H1 (cell line): ENCODE measurements around the gene F7. TPM values are rescaled to one million over a fixed set of nuclear protein-coding genes. Genes with fewer than 3 reads are reported as not detected.

Experiments used
- CBX5 ChIP-seq: fragments of 300-800, 300-1000 bp; sonication (generic); IDR thresholded peaks from 2 replicates; pipeline ENCODE4 v1.7.1; 2016; ENCODE audit warnings: antibody characterized with exemption, low read length, low read depth
- JUND ChIP-seq: IDR thresholded peaks from 2 replicates; pipeline ENCODE4 v1.6.1; 2011; ENCODE audit warnings: mild to moderate bottlenecking, improper control_type of control experiment, low read length
- NANOG ChIP-seq: IDR thresholded peaks from 2 replicates; pipeline ENCODE4 v1.6.1; 2011; ENCODE audit warnings: low read length, low read depth, mild to moderate bottlenecking, inconsistent platforms; ENCODE audit not compliant: insufficient read depth, poor library complexity, severe bottlenecking
- SIX5 ChIP-seq: IDR thresholded peaks from 2 replicates; pipeline ENCODE4 v1.6.1; 2011; ENCODE audit warnings: mild to moderate bottlenecking, low read depth, low read length
- SP4 ChIP-seq: IDR thresholded peaks from 2 replicates; pipeline ENCODE4 v1.6.1; 2012; ENCODE audit warnings: low read length, inconsistent platforms
- SUZ12 ChIP-seq: fragments of 200-600 bp; sonication (generic); IDR thresholded peaks from 2 replicates; pipeline ENCODE4 v1.6.1; 2012; ENCODE audit warnings: mild to moderate bottlenecking, inconsistent platforms, low read length, moderate library complexity, mixed read lengths
- polyA plus RNA-seq, 7 experiments: library from polyadenylated mRNA; depleted of rRNA in 3 of 7; stranded (reverse) in 5 of 7; unstranded in 2 of 7; fragments of >200 nt in 5 of 7; fragments of 200-250 nt in 2 of 7; gene quantifications; 1 replicate in 5 of 7; 2 replicates in 1 of 7; 4 replicates in 1 of 7; pipeline versions ENCODE4 v1.2.1 to v1.2.3, GENCODE V29; 2011 to 2013; ENCODE audit warnings: missing spikeins in 2 of 7, mixed read lengths in 2 of 7
- total RNA-seq: library from RNA; stranded (reverse); fragmentation: NEBNext Ultra II Directional; extraction: Animal tissue kit (Norgen Biotek cat#: 25700); gene quantifications from 2 replicates; pipeline ENCODE4 v1.2.1, GENCODE V29; 2021

The F7 gene
- total and polyA plus RNA-seq, 2 of the 8 experiments (the other 6 are each of a cell fraction or from before 2014, with no cell fraction given), result 0.43 to 0.98 TPM

DNA sequence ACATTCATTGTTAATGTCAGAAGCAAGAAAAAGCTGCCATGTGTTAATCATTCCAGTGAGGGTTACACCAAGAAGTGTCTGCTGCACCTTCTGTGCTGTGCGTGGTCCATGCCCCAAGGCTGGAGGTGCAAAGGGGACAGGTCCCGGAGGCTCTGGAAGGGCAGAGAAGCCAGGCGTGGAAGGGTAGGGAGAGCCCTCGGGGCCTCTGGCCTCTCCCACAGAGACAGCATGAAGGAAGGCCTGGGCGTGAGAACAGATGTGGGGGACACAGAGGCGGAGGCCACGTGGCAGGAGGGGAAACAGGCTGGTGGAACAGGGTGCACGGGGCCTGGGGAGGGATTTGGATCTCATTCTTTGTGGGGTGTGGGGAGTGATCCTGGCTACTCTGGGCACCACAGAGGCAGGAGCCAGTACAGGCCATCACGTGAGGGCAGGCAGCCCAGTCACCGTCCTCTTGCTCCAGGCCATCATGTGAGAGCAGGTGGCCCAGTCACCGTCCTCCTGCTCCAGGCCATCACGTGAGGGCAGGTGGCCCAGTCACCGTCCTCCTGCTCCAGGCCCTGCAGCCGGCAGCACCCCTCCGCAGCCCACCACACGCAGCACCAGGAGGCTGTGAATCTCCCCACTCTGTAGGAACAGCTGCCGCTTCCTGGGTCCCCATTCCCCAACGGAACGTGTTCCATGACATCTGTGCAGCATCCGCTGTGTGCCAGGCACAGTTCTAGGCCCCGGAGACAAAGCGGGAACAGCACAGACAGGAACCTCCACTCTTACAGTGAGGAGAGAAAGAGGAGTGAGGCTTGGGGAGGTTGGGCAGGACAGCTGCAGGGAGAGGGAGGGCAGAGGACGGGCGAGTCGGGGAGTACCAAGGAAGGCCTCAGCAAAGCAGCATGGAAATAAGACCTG, 10.2 kb upstream of the F7 start (continued):
- TF ChIP-seq SUZ12, result no peak
- no peak for TF ChIP-seq JUND
- no peak for TF ChIP-seq CBX5
- TF ChIP-seq SIX5, result no peak
- TF ChIP-seq NANOG, result no peak
- no peak for TF ChIP-seq SP4
